ENCODE results near the gene CA7.
A peak's percentile ranks its signal among the peaks of the same experiment; 100 is the strongest.

CA7 gene

DNA sequence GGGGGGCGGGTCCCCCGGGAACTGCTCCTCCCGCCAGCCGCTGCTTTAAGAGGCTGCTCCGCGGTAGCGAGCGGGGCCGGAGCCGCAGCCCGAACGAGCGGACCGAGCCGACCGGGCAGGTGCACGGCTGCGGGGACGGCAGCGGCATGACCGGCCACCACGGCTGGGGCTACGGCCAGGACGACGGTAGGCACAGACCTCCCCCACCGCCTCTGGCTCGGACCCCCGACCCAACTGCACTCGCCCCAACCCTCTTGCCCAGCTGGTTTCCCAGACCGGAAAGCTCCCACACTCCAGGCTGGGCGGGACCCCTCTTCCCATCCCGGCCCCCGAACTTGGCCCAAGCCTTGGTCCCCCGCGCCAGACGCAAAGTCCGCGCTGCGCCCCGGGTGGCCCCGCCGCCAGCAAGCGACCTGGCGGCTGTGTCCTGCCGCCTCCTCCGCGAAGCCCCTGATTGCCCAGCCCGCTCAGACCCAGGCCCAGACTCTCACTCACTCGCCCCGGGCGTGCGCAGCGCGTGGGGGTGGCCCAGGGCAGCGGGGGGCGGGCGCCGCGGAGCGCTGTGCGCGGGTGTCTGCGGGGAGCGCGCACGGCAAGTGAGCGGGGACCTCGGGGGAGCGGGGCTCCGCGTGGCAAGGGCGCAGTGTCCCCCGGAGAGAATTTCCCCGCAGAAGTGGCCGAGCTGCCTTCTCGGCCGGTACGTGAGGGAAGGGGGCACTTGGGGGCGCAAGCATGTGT, at the start of gene CA7:
Gene CA7 (plus strand): TSS at position 73 of the 738 bp plus-strand sequence. CDS start 74 bp downstream, at position 147.
- DNase-seq (ENCODE audit: extremely low spot score, insufficient read length, low read depth) = no peak
- no peak for FAIRE-seq

DNA sequence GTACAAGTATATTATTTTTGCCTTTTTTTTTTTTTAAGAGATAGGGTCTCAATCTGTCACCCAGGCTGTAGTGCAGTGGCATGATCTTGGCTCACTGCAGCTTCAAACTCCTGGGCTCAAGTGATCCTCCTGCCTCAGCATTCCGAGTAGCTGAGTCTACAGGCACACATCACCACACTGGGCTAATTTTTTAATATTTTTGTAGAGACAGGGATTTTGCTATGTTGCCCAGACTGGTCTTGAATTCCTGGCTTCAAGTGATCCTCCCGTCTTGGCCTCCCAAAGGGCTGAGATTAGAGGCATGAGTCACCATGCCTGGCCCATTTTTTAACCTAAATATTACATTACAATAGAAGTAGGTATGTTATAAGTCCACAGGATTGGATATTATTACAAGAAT, 46.1 kb upstream of the CA7 start:
- FAIRE-seq (no peak), DNase-seq (ENCODE audit: extremely low spot score, insufficient read length, low read depth) (no peak)

DNA sequence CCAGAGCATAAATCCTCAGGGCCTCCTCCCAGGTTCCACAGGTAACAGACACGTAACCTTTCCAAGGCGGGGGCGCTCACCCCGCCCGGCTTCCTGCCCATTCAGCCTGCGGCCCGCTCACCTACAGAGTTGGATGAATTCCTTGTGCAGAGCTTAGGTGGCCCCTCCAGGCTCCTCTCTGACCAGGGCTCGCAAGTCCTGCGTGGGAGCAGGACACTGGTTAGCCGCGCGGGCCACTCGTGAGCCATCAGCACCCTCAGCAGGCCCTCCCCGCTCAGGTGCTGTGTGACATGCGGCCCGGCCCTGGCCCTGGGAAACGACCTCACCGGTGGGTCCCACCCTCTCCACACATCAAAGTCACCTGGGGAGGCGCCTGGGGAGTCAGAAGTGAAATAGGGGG, 43.4 kb upstream of the CA7 start:
- FAIRE-seq = no peak

DNA sequence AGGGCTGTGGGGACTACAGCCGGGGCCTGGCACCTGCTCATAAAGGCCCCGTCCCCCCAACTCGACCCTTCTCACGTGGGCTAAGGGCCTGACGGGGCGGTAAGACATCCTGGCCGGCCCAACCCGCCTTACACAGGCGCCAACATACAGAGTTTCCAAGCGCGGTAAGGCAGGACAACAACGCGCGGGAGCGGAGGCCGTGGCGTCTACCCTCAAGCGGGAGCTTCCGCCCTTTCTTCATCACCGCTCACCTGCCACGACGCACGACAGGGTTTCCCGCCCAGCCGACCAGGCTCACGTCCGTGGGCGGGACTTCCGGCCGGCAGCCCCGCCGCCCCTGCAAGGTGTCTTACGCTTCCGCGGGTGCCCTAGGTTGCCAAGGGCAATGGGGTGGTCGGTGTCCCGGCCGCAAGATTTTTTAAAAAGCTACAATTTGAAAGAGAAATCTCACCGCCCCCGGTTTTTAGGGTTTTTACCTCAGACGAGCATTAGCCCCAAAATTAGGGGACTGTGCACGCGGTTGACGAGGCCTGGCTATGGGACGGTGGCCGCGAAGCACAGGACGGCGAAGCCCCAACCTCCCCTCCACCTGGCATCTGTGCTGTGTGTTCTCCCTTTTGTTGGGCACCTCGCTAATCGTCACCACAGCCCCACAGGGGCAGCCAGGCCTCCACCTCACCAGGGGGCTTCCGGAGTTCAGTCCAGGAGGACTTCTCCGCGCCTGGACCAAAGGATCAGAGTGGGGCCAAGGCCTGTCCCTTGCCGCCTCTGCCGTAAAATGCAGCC, 42.7 kb upstream of the CA7 start, which contains the start of gene TERB1:
Gene TERB1 (minus strand): TSS at position 265 of the 786 bp plus-strand sequence. CDS start 4,786 bp downstream, outside the sequence.
- no peak for FAIRE-seq

More for the DNA sequence above, 43.4 kb upstream of the CA7 start:
- no peak for DNase-seq (ENCODE audit: extremely low spot score, insufficient read length, low read depth)

DNA sequence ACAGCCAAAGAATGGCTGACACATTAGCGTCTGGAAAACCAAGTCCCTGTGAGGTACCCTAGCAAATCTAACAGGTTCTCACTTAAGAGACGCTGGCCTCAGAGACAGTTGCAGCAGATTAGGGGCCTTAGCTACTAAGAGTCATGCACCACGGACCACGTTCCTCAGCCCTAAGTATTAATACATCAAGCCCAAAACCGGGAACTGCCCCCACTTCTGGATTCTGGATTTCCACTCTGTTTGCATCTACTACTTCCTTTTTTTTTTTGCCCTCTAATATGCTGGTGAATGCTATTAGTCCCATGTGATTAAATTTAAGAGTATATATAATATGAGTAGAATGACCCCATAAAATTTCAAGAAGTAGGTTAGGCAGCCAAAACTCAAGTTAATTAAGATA, 42.1 kb upstream of the CA7 start:
- DNase-seq (ENCODE audit: extremely low spot score, insufficient read length, low read depth) (no peak), FAIRE-seq (no peak)

More for the DNA sequence above, 42.7 kb upstream of the CA7 start, which contains the start of gene TERB1:
- DNase-seq (ENCODE audit: extremely low spot score, insufficient read length, low read depth) = no peak

DNA sequence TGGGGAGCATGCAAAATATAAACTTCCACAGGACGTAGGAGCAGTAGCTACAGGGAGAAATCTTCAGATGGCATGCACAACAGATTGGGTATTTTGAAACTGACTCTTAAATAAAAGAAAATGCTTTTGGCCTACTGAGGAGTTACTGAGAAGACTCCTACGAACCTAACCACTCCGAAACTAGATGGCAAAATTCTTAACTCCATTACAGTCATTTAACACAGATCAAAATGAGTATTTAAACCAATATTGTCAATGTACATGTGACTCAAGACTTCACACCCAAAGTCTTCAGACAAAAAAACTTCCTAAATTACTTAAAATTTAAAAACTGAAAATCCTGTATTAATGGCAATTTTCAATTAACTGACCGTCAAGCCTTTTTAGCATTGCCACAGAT, 34.4 kb upstream of the CA7 start:
- DNase-seq (ENCODE audit: extremely low spot score, insufficient read length, low read depth) = no peak
- FAIRE-seq = no peak

DNA sequence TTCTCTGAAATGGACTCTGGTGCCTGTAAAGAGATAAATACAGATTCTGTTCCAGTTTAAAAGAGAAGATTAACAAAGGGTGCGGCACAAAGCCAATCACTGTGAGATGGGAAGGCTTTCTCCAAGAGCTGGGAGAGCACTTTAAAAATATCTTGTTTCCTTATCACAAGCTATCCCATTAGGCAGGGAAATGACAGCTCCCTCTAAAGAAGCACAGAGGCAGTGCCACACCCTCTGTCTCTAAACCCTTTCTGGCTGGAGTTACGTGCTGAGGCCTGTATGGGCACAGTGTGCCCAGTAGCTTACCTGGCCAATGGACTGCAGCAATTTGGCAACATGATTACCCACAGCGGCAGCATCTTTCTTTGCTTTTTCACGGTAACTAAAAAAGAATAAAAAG, 33.8 kb upstream of the CA7 start:
- DNase-seq (ENCODE audit: extremely low spot score, insufficient read length, low read depth) (no peak), FAIRE-seq (no peak)

DNA sequence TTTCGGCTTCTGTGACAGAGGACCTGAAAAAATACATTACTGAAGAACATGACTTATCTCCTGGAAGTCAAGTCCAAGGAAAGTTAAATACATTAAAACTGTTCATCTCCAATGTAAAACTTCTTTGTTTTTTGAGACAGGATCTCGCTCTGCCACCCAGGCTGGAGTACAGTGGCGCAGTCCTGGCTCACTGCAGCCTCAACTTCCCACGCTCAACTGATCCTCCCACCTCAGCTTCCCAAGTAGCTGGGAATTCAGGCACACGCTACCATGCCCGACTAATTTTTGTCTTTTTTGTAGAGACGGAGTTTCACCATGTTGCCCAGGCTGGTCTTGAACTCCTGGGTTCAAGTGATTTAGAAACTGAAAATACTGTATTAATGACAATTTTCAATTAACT, 33.2 kb upstream of the CA7 start:
- no peak for DNase-seq (ENCODE audit: extremely low spot score, insufficient read length, low read depth)
- FAIRE-seq = no peak

DNA sequence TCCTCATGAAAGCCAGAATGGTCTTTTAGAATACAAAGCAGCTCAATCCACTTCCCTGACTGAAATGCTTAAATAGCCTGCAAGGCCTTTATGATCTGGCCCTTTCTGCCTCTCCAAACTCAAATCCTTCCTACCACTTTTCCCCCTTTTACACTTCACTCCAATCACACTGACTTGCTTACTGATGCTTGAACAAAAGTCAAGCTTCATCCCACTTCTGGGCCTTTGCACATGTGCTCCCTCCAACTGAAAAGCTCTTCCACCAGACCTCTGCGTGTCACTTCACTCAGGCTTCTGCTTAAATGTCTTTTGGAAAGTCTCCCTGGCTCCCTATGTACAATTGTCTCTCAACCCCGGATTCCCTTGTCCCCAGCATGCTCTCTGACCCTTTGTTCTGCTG, 29.5 kb upstream of the CA7 start:
- FAIRE-seq (no peak), DNase-seq (ENCODE audit: extremely low spot score, insufficient read length, low read depth) (no peak)

DNA sequence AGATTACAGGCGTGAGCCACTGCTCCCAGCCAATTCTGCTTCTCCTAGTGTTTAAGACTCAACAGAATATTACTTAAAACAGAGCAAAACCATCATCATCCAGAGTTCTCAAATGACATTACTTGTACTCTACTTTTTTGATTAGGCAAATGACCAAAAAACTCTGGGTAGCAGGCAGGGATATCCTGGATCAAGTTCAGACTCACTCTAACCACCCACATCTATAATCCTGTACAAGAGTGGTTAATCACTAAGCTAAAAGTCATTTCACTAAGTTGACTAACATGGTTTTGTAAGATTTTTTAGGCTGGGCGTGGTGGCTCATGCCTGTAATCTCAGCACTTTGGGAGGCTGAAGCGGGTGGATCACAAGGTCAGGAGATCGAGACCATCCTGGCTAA, 20.2 kb upstream of the CA7 start:
- no peak for DNase-seq (ENCODE audit: extremely low spot score, insufficient read length, low read depth)
- FAIRE-seq = no peak

DNA sequence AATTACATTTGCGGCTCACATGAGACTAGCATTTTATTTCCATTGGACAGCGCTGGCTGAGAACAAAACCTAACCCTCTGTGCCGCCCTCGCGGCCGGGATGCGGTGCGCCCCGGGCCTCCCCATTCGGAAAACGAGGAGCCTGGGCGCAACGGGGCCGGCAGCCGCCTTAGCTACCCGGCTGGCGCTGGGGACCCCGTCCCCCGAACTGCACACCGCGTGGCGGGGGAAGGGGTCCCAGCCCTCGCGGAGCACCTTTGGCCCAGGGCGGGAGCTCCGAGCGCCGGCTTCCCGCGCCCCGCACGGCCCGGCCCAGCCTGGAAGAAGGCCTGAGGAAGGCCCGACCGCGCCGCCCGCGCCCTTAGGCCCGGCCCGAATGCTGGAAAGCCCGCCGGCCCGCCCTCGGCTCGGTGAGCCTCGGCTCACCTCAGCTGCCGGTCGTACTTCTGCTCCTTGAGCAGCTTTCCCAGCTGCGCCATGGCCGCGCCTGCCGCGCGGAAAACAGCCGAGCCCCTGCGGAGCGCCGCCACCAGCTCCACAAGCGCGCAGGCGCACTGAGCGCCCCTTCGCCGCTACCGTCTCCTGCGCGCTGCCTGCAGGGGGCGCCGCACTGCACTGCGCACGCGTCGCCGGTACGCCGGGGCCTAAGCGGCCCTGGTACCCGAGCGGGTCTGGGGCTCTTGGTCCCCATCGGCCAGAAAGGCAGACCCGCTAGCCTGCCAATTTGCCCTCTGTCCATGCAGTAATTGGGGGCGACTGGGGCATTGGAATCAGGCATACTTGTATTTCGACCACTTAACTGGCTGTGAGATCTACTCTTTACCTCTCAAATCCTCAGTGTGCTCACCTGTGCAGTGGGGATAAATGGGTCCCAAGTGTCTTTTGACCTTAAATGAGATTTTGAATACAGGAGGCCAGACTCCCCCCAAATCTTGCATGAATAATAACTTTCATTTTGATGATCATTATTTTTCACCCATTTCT, 13.5 kb upstream of the CA7 start, which contains the start of gene NAE1:
Gene NAE1 (minus strand): TSS at position 555 of the 983 bp plus-strand sequence. CDS start 77 bp downstream, at position 478.
- FAIRE-seq = peak; percentile 85
- DNase-seq (ENCODE audit: extremely low spot score, insufficient read length, low read depth) = peak; percentile 93

DNA sequence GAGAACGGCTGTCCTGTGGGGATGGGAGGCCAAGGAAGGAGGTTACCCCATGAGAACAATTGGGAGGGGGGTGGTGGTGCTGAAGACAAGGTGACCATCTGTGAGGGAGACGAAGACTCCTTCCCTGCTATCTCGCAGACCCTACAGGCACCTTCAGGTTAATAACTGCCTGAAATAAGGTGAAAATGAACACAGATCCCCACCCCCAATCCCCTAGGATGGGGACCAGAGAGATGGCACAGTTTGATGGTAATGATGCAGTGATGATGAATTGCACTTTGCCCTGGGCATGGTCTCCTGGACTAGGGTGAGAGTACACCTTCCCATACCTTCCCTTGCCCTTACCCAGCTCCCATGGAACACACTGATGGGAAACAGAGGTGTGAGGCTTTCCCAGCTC, 12.0 kb upstream of the CA7 start:
- FAIRE-seq (no peak), DNase-seq (ENCODE audit: extremely low spot score, insufficient read length, low read depth) (no peak)

DNA sequence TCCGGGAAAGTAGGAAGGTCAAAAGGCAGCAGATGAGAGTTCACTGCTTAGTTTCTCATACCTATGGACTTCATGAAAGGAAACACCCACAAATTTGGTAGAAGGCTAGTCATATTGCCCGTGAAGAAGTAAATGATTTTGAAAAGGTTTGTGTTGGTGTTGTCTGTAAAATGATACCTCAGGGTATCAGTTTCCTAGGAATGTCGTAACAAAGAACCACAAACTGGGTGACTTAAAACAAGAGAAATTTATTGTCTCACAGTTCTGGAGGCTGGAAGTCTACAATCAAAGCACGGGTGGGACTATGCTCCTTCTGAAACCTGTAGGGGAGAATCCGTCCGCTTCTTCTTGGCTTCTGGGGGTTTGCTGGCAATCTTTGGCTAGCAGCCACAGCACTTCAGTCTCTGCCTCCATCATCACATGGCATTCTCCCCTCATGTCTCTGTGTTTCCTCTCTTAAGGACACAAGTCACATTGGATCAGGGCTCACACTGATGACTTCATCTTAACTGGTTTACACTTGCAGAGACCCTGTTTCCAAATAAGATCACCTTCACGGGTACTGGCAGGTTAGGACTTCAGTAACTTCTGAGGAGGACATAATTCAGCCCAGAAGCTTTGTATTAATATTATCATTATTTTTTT, 11.4 kb upstream of the CA7 start:
- DNase-seq (ENCODE audit: extremely low spot score, insufficient read length, low read depth) = no peak
- no peak for FAIRE-seq

DNA sequence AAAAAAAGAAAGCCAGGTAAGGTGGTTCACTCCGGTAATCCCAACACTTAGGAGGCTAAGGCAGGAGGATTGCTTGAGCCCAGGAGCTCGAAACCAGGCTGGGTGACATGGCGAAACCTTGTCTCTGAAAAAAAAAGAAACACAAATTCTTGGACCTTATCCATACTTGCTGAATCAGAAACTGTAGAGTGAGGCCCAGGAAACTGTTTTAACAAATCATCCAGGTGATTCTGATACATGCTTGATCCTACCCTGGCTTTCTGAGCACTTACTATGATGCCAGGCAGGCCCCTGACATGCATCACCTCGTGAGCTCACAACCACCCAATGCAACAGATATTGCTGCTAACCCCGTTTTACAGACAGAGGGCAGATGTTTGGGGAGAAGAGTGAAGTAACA, 9.5 kb upstream of the CA7 start:
- DNase-seq (ENCODE audit: extremely low spot score, insufficient read length, low read depth) = no peak
- no peak for FAIRE-seq

DNA sequence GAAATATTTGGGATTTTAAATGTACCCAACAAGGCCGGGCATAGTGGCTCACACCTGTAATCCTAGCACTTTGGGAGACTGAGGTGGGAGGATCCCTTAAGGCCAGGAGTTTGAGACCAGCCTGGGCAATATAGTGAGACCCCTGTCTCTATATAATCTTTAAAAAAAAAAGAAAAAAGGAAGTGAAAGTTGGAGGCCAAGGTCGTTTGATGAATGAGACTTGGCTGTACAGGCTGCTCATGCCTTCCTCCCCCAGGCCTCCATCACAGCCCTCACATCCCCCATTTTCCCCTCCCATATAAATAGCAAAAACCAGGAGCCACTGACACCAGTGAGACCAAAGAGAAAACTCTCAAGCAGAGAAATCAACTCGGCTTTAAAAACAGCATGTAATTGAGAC, 3.3 kb upstream of the CA7 start:
- DNase-seq (ENCODE audit: extremely low spot score, insufficient read length, low read depth) = no peak
- FAIRE-seq = no peak

DNA sequence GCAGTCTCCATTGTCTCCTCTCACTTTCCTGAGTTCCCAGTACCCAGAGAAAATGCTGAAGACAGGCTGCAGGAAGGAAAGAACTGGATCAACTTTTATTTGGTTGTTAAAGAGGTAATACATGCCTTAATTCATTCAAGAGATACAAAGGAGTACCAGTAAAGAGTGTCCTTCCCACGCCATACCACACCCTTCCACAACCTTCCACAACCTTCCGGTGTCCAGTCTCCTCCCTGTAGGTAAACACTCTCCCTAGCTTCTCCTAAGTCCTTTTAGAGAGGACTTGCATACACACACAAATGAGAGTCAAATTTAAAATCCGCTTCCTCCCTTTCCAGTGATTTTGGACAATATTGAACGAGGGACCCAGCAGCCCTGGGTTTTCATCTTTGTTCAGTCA, 2.8 kb upstream of the CA7 start:
- no peak for DNase-seq (ENCODE audit: extremely low spot score, insufficient read length, low read depth)
- no peak for FAIRE-seq

DNA sequence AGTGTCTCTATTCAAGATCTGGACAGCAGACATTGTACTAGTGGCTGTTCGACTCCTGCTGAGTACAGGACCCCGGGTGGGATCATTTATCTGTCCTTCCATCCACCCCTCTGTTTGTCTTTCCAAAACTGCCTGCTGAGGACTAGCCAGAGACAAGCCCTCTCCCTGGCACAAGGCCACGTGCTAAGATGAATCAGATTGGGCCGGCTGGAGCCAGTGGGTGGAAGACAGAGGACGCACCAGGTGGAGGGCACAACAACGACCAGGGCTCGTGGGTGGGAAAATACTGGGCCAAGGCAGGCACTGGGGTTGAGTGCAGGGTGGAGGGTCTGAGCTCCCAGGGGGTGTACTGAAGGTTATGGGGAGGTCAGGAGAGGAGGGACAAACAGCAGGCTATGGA, 1.4 kb upstream of the CA7 start:
- DNase-seq (ENCODE audit: extremely low spot score, insufficient read length, low read depth) (no peak), FAIRE-seq (no peak)

DNA sequence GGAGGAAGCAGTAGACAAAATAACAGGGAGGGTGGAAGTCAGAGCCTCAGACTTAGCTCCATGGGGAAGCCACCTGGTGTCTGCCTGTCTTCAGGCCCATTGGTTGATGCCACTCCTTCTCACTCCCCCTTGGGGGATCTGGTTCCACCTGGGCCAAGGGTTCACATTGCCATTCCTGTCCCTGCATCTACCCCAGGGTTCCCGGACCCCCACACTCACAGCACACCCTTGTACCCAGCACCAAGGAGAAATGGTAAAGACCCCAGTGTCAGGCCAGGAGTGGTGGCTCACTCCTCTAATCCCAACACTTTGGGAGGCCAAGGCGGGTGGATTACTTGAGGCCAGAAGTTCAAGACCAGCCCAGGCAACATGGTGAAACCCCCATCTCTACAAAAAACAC, 1.0 kb upstream of the CA7 start:
- FAIRE-seq = no peak
- DNase-seq (ENCODE audit: extremely low spot score, insufficient read length, low read depth) = no peak

DNA sequence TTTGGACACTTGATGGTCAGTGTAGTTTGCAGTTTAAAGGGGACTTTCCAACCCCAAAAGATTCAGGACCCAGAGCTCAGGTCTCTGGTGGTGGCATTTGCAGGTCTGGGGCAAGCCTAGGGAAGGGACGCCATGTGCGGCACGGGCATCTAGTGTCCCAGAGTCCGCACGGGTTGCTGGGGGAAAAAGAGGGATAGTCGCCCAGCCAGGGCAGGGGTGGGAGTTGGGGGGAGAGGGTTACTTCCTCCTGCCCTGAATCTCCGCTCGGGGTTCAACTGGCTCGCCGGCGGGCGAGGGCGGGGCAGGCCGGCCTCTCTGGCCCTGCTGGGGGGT, 239 bp upstream of the CA7 start:
- no peak for FAIRE-seq

DNA sequence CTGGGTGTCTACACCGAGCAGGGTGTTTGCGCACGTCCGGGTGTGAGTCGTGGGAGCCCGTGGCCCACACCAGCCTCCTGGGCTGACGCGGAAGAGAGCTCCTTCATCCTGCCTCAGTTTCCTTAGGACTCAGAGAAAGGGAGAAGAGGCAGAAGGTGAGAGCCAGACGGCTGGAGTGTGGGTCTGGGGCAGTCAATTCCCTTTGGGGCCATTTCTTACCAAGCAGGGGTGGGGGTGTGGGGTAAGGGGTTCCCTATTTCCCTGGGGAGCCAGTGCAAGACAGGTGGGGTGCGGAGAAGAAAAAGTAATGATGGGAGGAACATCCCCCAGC, 831 bp downstream of the CA7 start:
- DNase-seq (ENCODE audit: extremely low spot score, insufficient read length, low read depth) = no peak
- no peak for FAIRE-seq

More for the DNA sequence above, 239 bp upstream of the CA7 start:
- no peak for DNase-seq (ENCODE audit: extremely low spot score, insufficient read length, low read depth)
